Gastroesophageal sphincter (tissue), 4 donors: ENCODE data around the gene KRT17. TPM values are rescaled to one million over a fixed set of nuclear protein-coding genes. Genes with fewer than 3 reads are reported as not detected.

Experiments
- ATAC-seq: fragments of 150-250 bp; one replicate; pipeline ENCODE4 v1.9.1; 2016; ENCODE audit warnings: mild to moderate bottlenecking, moderate library complexity
- H3K27ac ChIP-seq, 4 donors: fragments of 200-600 bp; sonication (generic) in 3 of 4; 1 replicate in 3 of 4; 2 replicates in 1 of 4; pipeline ENCODE4 v1.5.1; 2016 to 2019
- H3K27me3 ChIP-seq: fragments of 200-600 bp; sonication (generic); one replicate; pipeline ENCODE4 v1.5.1; 2019
- H3K36me3 ChIP-seq, 2 donors: fragments of 200-600 bp; sonication (generic); one replicate each; pipeline ENCODE4 v1.5.1; 2019; ENCODE audit warnings: control low read depth in 1 of 2
- H3K4me1 ChIP-seq, 3 donors: fragments of 200-600 bp; sonication (generic); 1 replicate in 2 of 3; 2 replicates in 1 of 3; pipeline ENCODE4 v1.5.1; 2016 to 2019; ENCODE audit warnings: control low read depth in 2 of 3
- H3K4me3 ChIP-seq, 2 donors: fragments of 200-600 bp; sonication (generic); one replicate each; pipeline ENCODE4 v1.5.1; 2019; ENCODE audit warnings: mild to moderate bottlenecking in 1 of 2, moderate library complexity in 1 of 2
- H3K9me3 ChIP-seq, 3 donors: fragments of 200-600 bp; sonication (generic); one replicate each; pipeline ENCODE4 v1.5.1; 2017 to 2019; ENCODE audit warnings: control low read depth in 2 of 3
- EP300 ChIP-seq: sonication (generic); formaldehyde crosslinking; IDR thresholded peaks from one replicate; pipeline ENCODE4 v1.6.1; 2017; ENCODE audit warnings: antibody characterized with exemption, mild to moderate bottlenecking
- POLR2A ChIP-seq, 2 donors: fragments of 450-650 bp; IDR thresholded peaks; one replicate each; pipeline ENCODE4 v1.6.1; 2017; ENCODE audit warnings: antibody characterized with exemption in 2 of 2, mild to moderate bottlenecking in 2 of 2, moderate library complexity in 1 of 2
- POLR2AphosphoS5 ChIP-seq: sonication (generic); formaldehyde crosslinking; IDR thresholded peaks from one replicate; pipeline ENCODE4 v1.6.1; 2017; ENCODE audit warnings: antibody characterized with exemption
- WGBS, 2 donors: methylation state at CpG; one replicate each; pipeline ENCODE4 v1.1.5; 2018; ENCODE audit warnings: low coverage in 1 of 2; 5-methylcytosine and 5-hydroxymethylcytosine counted together
- total RNA-seq, 4 donors: library from RNA; depleted of rRNA; stranded (reverse); fragments of >200 nt; gene quantifications; one replicate each; pipeline ENCODE4 v1.1.0, GENCODE V29; 2016
- TF ChIP-seq, protein P1 (sequence below), 4 experiments: fragments of 200-600 bp in 2 of 4; fragments of 450-650 bp in 2 of 4; sonication (generic) in 1 of 4; IDR thresholded peaks; one replicate each; pipeline ENCODE4 v1.5.1; 2017 to 2019; ENCODE audit warnings: antibody characterized with exemption in 4 of 4, mild to moderate bottlenecking in 2 of 4, moderate library complexity in 2 of 4

Gene KRT17
- total RNA-seq, 4 donors from 2014 or later, result 7.0 to 18.5 (median 17.4) TPM; not detected in 1

DNA sequence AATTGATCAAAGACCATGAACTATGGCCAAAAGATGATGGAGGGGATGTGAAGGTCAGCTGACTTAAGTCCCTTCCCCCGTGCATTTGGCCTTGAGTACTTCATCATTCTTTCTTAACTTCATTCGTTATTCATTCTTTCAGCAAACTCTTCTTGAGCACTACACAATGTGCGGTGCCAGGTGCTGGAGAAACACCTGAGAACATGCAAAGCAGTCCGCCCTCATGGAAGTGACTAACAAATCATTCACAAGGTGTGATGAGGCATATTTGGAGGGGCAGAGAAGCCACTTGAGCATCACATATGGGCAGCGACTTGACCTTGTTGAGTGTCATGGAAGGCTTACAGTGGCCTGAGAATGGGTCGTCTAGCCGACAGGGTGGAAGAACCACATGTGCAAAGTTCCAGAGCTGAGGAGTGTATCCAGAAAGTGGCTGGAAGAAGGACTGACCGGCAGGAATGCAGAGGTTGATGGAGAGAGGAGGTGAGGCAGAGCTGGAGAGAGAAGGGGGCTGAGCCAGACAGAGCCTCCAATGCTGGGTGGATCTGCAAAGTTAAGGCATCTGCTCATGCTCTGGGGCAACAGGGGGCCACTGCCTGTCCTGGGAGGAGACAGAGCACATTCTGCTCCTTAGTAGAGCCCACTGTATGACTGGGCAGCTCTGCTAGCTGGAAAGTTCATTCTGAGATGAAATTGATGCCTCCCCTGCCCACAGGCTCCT, 39.2 kb upstream of the KRT17 start:
- H3K36me3 ChIP-seq, result no peaks in the 10 kb centered on the region
- WGBS, 2 donors, result 49 to 52% methylated on average over 7 to 8 of the region's 8 CpGs
- H3K4me1 ChIP-seq, result peaks cover 0 to 27% (median 11%) of the 10 kb centered on the region in 3 donors
- H3K27me3 ChIP-seq, result no peaks in the 10 kb centered on the region
- TF ChIP-seq POLR2AphosphoS5, result no peak
- TF ChIP-seq, protein P1, sequence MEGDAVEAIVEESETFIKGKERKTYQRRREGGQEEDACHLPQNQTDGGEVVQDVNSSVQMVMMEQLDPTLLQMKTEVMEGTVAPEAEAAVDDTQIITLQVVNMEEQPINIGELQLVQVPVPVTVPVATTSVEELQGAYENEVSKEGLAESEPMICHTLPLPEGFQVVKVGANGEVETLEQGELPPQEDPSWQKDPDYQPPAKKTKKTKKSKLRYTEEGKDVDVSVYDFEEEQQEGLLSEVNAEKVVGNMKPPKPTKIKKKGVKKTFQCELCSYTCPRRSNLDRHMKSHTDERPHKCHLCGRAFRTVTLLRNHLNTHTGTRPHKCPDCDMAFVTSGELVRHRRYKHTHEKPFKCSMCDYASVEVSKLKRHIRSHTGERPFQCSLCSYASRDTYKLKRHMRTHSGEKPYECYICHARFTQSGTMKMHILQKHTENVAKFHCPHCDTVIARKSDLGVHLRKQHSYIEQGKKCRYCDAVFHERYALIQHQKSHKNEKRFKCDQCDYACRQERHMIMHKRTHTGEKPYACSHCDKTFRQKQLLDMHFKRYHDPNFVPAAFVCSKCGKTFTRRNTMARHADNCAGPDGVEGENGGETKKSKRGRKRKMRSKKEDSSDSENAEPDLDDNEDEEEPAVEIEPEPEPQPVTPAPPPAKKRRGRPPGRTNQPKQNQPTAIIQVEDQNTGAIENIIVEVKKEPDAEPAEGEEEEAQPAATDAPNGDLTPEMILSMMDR (IDR thresholded peaks at IDR 0.05), result no peak
- TF ChIP-seq EP300, result no peak
- TF ChIP-seq POLR2A (IDR thresholded peaks at IDR 0.05), result no peak
- no peaks in the 10 kb centered on the region for H3K9me3 ChIP-seq
- no peak overlapping the region for H3K4me3 ChIP-seq
- ATAC-seq, result no peak
- H3K27ac ChIP-seq, result no peak overlapping the region

DNA sequence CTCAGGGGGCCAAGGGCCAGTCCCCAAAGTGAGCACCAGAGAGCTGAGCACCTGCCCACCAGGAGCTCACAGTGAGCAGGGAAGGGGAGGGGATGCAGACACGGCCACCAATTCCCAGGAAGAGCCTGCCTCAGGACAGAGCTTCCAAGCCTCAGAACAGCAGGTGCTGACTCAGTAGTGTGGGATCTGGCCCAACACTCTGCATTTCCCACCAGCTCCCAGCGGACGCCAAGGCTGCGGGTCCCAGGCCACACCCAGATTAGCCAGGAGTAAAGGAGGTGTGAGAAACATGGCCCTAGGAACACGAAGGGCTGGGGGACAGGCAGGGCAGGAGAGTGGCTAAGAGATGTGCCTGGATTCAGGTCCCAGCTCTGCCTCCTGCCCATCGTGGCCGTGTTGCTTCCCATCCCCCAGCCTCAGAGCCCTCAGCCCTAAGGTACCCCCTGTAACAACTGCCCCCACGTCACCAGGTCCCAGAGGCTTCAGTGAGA, 35.9 kb upstream of the KRT17 start:
- H3K36me3 ChIP-seq, result no peaks in the 10 kb centered on the region
- H3K9me3 ChIP-seq, result no peaks in the 10 kb centered on the region
- ATAC-seq, result no peak
- WGBS, 2 donors, result 47 to 70% methylated on average over 2 to 5 of the region's 8 CpGs
- peaks cover 0 to 16% (median 7%) of the 10 kb centered on the region in 3 donors for H3K4me1 ChIP-seq
- H3K4me3 ChIP-seq, result no peak overlapping the region
- no peak for TF ChIP-seq POLR2AphosphoS5
- TF ChIP-seq EP300, result no peak
- no peak for TF ChIP-seq POLR2A (IDR thresholded peaks at IDR 0.05)
- TF ChIP-seq, protein P1 (IDR thresholded peaks at IDR 0.05), result no peak
- no peaks in the 10 kb centered on the region for H3K27me3 ChIP-seq
- H3K27ac ChIP-seq, result no peak overlapping the region

DNA sequence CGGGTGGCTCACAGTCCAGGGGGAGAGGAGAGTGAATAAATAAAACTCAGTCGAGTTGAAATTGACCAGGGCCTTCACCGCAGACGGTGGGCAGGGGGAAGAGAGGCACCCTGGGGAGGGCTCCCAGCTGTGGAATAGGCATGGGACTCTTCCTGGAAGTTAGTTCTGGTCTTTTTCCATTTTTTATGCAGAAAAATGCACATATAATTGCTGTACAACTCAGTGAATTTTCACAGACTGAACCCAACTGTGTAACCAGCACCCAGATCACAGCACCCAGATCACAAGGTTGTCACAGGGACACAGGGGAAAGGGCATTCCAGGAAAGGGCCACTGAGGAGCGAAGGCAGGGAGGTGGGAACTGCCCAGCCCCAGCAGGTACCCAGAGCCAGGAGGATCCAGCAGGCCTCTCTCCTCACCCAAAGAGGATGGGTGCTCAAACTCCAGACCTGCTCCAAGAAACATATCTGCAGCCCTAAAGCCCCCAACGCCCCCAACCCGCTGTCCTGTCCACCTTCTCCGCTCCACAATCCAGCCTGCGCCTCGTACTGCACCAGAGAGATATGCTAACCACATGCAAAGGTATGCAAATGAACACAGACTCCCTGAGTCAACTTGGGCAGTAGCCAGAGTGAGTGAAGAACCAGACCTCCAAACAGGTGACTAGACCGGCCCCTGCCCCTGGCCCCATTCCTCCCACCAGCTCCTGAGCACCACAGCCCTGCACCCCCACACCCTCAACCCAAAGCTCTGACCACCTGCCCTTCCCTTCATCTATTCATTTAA, 35.2 kb upstream of the KRT17 start:
- Histone ChIP-seq H3K27me3 (no peaks in the 10 kb centered on the region), H3K4me3 (no peak overlapping the region), H3K27ac (no peak overlapping the region), H3K36me3 (no peaks in the 10 kb centered on the region), H3K9me3 (no peaks in the 10 kb centered on the region), H3K4me1 (peaks cover 0 to 18% (median 7%) of the 10 kb centered on the region in 3 donors)
- TF ChIP-seq POLR2A (IDR thresholded peaks at IDR 0.05), result no peak
- TF ChIP-seq EP300, result no peak
- no peak for TF ChIP-seq POLR2AphosphoS5
- TF ChIP-seq, protein P1 (IDR thresholded peaks at IDR 0.05), result no peak
- ATAC-seq, result no peak
- WGBS, 2 donors, result 67 to 75% methylated on average over 1 to 8 of the region's 11 CpGs

- Histone ChIP-seq H3K9me3 (no peaks in the 10 kb centered on the region), H3K4me1 (peaks cover 0 to 24% (median 7%) of the 10 kb centered on the region in 3 donors), H3K4me3 (no peak overlapping the region), H3K36me3 (no peaks in the 10 kb centered on the region), H3K27ac (no peak overlapping the region), H3K27me3 (no peaks in the 10 kb centered on the region)
- no CpG with 5 or more reads among the region's 5 CpGs for WGBS, 2 donors
- no peak for ATAC-seq
- TF ChIP-seq POLR2AphosphoS5, result no peak
- TF ChIP-seq, protein P1 (IDR thresholded peaks at IDR 0.05), result no peak
- TF ChIP-seq POLR2A (IDR thresholded peaks at IDR 0.05), result no peak
- no peak for TF ChIP-seq EP300
Measured at GRCh38 chr17:41658846-41659245, 34.5 kb upstream of the KRT17 start.
